MG63 (cell line): ENCODE measurements around the gene SLC46A2. TPM values are rescaled to one million over a fixed set of nuclear protein-coding genes. Genes with fewer than 3 reads are reported as not detected.

Experiments
- DNase-seq: peaks from one replicate; pipeline ENCODE4 v3.0.0-alpha.2; 2020
- H3K27me3 ChIP-seq: fragments of 250-450 bp; sonication (Bioruptor Pico); 2 replicates; pipeline ENCODE4 v1.5.1; 2020; ENCODE audit warnings: mild to moderate bottlenecking, moderate library complexity
- H3K36me3 ChIP-seq: fragments of 250-450 bp; sonication (Bioruptor Pico); 2 replicates; pipeline ENCODE4 v1.5.1; 2020; ENCODE audit warnings: mild to moderate bottlenecking, moderate library complexity
- H3K4me3 ChIP-seq: fragments of 250-450 bp; sonication (Bioruptor Pico); 2 replicates; pipeline ENCODE4 v1.5.1; 2020; ENCODE audit warnings: mild to moderate bottlenecking, moderate library complexity
- H3K9me3 ChIP-seq: fragments of 250-450 bp; sonication (Bioruptor Pico); 2 replicates; pipeline ENCODE4 v1.5.1; 2020; ENCODE audit warnings: mild to moderate bottlenecking, moderate library complexity
- total RNA-seq: library from RNA; depleted of rRNA; stranded (reverse); fragments of >200 nt; shearing (Covaris generic); gene quantifications from 2 replicates; pipeline ENCODE4 v1.2.3, GENCODE V29; 2014; ENCODE audit warnings: low replicate concordance

Gene SLC46A2
- total RNA-seq, 1 experiment from 2014 or later, result not detected

DNA sequence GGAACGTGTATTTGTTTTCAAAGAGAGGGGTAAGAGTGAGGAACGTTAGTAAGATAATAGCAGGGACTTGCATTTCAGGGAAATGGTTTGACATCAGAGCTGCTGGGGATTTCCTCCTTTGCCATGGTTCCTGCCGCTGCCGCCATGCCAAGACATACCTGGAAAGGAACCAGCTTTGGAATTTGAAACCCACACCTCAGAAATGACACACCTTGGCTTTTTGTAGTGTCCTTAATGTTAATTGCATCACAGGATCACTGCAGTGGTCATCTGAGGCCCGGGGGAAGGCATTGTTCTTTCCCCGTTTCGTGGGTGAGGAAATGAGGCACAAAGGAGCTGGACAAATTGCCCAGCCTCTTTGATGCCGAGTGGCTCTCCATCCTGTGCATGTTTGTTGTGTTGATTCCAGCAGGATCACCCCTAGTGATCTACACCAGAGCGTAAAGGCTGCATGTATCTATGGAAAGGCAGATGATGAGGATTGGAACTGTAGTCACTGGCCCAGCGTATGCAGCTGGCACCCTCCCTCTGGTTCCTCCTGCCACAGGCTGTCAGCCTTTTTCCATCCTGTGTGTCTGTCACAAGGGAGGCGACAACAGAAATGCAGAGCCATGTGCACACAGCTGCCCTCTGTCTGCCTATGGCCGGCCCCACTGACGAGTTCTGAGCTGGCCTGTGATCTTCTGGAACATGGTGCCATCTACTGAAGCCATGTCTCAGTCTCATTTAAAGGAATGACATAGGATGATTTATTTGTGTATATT, 37.8 kb downstream of the SLC46A2 start:
- Histone ChIP-seq H3K9me3 (no peaks in the 10 kb centered on the region), H3K27me3 (no peaks in the 10 kb centered on the region), H3K36me3 (no peaks in the 10 kb centered on the region; the same call in 1 of the 2 replicates), H3K4me3 (no peak overlapping the region)
- no peak for DNase-seq

DNA sequence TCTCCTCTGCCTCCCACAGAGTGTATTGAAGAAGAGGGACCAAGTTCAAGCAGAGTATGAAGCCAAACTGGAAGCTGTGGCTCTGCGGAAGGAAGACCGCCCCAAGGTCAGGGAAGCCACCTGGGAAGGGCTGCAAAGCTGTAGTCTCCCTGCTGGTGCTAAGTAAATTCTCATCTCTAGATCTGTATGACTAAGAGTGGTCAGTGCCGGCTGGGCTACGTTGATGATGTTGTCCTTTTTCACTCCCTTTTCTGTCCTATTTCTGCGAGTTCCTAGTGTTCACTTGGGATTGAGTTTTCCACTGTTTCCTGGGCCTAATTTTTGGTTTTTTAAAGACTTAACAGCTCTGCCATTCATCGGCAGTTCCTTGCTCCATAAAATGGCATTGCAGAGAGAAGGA, 39.8 kb downstream of the SLC46A2 start:
- no peak overlapping the region for H3K4me3 ChIP-seq
- H3K27me3 ChIP-seq, result no peaks in the 10 kb centered on the region
- no peaks in the 10 kb centered on the region for H3K9me3 ChIP-seq
- no peak for DNase-seq
- no peaks in the 10 kb centered on the region; the same call in 1 of the 2 replicates for H3K36me3 ChIP-seq

DNA sequence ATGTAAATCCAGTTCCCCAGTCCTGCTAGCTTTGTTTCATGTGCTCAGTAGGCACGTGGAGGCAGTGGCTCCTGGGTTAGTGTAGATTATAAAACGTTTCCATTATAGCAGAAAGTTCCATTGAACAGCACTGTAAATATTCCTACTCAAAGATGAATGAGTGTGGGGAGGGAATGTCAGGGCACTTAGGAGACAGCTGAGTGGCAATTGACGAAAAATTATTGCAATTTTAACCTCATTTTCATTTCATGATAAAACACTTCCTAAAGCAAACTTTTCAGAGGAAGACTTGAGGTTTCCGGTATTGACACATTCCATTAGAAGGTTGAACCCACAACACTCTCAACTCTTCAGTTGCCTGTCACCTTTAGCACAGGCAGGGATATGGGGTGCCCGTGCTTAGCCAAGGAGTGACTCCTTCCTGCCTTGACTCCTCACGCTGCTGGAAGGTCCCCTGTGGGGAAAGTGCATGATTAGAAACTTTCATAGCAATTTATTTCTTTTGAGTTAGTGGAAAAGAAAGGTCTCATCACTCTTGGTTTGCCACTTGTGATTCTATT, 41.2 kb downstream of the SLC46A2 start:
- Histone ChIP-seq H3K4me3 (no peak overlapping the region), H3K27me3 (no peaks in the 10 kb centered on the region), H3K9me3 (no peaks in the 10 kb centered on the region), H3K36me3 (no peaks in the 10 kb centered on the region; the same call in 1 of the 2 replicates)
- DNase-seq, result no peak

DNA sequence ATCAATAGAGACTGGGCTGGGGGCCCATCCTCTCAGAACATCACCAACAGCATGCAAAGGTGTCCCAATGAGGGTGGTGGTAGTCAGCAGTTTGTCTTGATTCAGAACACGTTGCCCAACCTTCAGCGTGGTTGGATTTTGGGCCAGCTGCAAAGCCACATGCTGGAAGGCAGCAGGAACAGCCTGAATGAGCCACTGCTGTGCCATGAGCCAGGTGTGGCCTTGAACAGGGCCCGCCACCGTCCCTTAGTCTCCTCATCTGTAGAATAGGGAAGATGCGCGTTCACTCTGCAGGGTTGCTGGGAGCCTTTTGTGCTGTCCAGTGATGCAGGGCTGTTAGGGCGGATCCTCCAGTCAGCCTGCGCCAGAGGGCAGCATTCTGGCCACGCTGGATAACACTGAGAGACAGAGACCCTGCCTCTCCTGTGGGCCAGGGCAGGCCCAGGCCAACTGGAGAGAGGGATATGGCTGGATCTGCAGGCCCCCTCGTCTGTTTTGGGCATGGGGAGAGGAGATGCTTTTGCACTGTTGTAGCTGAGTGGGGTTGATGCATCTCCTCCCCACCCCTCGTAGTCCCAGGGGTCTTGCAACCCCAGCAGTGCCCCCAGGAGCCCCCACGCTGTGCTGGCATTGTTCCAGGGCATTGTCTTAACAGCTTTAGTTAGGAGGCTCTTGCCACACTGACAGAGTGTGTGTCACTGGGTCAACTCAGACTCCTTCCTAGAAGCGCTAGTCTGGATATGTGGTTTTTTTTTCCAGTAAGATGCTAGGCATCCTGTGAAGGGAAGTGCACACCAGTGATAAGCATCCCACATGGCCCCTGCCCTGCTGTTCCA, 42.1 kb downstream of the SLC46A2 start:
- Histone ChIP-seq H3K36me3 (no peaks in the 10 kb centered on the region; the same call in 1 of the 2 replicates), H3K4me3 (no peak overlapping the region), H3K9me3 (no peaks in the 10 kb centered on the region), H3K27me3 (no peaks in the 10 kb centered on the region)
- no peak for DNase-seq

DNA sequence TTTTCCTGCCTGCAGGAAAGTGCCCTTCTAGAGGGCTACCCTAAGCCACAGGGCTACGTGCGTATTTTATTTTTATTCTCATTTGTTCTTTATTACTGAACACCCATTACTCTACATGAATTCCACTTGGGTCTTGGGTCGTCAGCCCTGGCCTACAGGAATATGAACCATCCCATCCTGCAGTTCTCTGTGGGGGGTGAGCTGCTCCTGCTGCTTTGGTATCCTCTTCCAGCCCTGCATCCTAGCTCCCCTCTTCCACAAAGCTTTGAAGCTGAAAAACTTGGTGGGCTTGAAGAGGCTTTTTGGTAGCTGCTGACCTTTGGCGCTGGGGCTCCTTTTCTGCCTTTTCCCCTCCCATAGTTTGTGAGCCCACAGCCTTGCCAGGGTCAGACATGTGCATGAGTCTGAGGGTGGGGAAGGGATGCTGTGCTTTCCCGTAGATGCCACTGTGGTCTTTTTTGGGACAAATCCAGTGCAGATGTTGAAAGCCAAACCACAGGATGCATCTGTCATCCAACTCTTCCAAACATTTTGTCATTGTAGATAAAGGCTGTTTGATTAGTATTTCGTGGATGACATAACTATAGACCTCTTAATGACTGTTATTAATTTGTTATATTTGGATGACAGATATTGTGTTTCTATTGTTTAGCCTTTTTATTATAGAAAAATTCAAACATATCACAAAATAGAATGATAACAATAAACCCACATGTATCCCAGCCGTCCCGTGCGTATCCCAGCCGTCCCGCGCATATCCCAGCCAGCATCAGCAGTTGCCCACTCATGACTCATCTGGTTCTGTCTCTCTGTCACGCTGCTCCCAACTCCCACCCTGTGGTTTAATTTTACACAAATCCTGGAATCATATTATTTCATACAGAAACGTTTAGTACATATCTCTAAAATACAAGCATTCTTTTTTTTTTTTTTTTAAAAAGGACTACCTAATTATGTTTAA, 43.9 kb downstream of the SLC46A2 start:
- H3K4me3 ChIP-seq, result no peak overlapping the region
- no peaks in the 10 kb centered on the region for H3K27me3 ChIP-seq
- no peaks in the 10 kb centered on the region for H3K9me3 ChIP-seq
- H3K36me3 ChIP-seq, result no peaks in the 10 kb centered on the region; the same call in 1 of the 2 replicates
- peak; percentile 57 for DNase-seq

DNA sequence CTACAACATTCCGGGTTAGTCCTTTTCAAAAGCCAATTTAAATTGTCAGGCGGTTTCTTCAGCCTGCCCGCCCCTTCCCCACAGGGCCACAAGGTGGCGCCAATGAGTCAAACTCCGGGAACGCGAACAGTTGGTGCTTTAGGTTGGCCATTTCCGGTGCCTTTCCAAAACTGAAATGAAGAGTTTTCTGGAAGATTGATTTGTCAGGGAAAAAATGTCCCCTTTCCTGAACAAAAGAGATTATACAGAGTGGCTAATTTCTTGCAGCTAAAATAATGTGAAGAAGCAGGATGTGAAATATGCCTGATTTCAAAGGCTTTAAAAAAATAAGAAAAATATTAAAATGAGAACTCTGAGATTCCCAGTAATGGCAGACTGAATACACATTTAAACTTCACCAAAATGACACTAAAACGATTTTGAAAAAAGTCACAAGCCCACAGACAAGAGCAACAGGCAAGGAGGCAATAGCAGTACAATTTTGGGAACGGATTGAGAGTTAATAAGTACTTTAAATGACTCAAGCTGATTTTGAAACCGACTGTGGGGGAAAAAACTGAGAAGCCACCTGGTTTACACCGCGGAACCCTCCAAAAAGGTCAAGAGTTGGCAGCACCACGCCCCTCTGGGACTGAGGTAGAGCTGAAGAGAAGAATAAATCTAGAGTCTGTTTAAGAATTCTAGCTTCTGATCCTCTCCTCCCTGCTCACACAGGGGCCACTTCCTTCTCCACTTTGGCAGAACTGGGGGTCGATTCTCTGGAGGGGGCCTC, 45.7 kb downstream of the SLC46A2 start:
- Histone ChIP-seq H3K36me3 (peaks cover 1% of the 10 kb centered on the region; the same call in 1 of the 2 replicates), H3K27me3 (no peaks in the 10 kb centered on the region), H3K4me3 (no peak overlapping the region), H3K9me3 (no peaks in the 10 kb centered on the region)
- DNase-seq, result peak; percentile 65

DNA sequence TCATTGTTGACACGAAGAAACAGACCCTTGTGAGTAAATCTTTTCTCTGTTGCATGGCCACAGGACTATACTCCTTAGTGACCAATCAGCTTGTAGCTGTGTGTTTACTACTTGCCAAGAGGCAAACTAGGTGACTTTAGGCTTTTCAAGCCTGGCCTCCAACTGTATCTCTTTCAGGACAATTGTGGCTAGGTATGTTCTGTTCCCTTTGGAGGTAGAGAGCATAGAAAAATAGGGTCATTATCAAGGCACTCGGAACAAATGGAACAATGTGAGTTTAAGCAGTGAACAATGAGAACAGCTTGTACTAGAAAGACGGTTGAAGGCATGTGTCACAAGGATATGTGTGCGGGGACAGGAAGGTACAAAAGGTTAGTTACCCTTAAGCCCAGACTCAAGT, 48.1 kb downstream of the SLC46A2 start:
- DNase-seq, result no peak
- H3K4me3 ChIP-seq, result no peak overlapping the region

DNA sequence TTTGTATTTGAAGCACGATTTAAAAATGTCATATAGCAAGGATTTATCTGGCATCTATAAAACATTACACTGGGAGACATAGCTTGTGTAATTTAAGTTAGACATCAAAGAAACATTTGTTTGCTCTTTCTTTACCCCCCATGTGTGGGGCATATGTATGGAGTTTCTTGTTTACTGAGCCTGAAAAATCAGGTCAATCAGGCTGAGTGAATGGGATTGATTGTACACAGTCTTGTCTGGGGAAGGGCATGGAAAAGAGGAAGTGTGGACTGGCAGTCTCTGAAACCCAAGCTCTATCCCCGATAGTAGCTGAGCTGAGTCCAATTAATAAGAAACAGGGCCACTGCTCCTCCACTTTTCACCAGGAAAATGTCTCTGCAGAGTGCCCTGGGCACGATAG, 49.4 kb downstream of the SLC46A2 start:
- no peaks in the 10 kb centered on the region for H3K9me3 ChIP-seq
- H3K4me3 ChIP-seq, result no peak overlapping the region
- peaks cover 3% of the 10 kb centered on the region; the same call in 1 of the 2 replicates for H3K36me3 ChIP-seq
- no peaks in the 10 kb centered on the region for H3K27me3 ChIP-seq
- DNase-seq, result no peak

More for the DNA sequence above, 48.1 kb downstream of the SLC46A2 start:
- Histone ChIP-seq H3K27me3 (no peaks in the 10 kb centered on the region), H3K36me3 (peaks cover 3% of the 10 kb centered on the region; the same call in 1 of the 2 replicates), H3K9me3 (no peaks in the 10 kb centered on the region)

DNA sequence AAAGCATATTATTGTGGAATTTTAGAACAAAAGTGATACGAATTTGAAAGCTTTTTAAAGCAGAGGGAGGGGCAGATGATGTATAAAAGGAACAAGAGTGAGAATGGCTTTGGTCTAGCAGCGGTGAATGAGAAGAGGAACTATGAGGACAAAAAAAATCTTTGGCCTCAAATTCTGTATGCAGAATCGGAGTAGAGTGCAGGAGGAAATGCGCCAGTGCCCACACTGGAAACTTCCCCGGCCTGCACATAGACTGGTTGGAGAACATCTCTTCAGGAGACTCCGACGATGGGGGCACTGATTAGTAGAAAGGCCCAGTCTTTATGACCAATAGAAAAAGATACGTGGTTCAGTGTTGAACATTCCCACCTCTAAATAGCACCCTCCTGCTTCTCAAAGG, 51.3 kb downstream of the SLC46A2 start:
- Histone ChIP-seq H3K4me3 (no peak overlapping the region), H3K27me3 (no peaks in the 10 kb centered on the region), H3K9me3 (no peaks in the 10 kb centered on the region), H3K36me3 (peaks cover 3% of the 10 kb centered on the region; the same call in 1 of the 2 replicates)
- no peak for DNase-seq

DNA sequence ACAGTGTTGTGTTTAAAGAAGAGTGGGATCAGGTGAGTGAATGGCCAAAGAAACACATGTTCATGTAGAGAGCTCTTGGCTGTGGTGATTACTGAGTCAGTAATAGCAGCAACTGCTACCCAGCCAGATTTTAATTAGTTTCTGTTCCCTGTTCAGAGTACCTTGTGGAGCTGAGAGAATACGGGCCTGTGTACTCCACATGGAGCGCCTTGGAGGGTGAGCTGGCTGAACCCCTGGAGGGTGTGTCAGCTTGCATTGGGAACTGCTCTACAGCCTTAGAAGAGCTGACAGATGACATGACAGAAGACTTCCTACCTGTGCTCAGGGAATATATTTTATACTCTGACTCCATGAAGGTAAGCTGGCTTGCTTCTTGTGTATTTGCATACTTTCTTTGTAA, 52.3 kb downstream of the SLC46A2 start:
- Histone ChIP-seq H3K4me3 (no peak overlapping the region), H3K27me3 (no peaks in the 10 kb centered on the region), H3K9me3 (no peaks in the 10 kb centered on the region), H3K36me3 (peaks cover 3% of the 10 kb centered on the region; the same call in 1 of the 2 replicates)
- no peak for DNase-seq

DNA sequence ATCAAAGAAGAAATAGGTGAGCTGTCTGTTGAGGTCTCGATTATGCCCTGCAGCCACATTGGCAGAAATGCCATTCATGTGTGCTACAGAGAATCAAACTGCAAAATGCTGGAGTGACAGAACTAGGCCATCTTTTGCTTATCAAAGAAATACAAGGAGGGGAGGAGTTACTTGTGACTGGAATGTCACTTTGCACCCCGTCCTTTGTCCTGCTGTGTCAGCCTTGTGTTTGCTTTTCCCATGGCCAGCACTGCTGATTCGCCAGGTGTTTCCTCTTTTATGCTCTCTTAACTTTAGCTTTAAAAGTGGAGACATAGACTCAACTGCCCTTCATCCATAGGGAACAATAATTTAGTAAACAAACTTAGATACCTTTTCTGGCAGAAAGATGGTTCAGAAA, 54.3 kb downstream of the SLC46A2 start:
- H3K9me3 ChIP-seq, result no peaks in the 10 kb centered on the region
- no peak for DNase-seq
- H3K27me3 ChIP-seq, result no peaks in the 10 kb centered on the region
- peaks cover 7% of the 10 kb centered on the region; the same call in 1 of the 2 replicates for H3K36me3 ChIP-seq
- no peak overlapping the region for H3K4me3 ChIP-seq

DNA sequence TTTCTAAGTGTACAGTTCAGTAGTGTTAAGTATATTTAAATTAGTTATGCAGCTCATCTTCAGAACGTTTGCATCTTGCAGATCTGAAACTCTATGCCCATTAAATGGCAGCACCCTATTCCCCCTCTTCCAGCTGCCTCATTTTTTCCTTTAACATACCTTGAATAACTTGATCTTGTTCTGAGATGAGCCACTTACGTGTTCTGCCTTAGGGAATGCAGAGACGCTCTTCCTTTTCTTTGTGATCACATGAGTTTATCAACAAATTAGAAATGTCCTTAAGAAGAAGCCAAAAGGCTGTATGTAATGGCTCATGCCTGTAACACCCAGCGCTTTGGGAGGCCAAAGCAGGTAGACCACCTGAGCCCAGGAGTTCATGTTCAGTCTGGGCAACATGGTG, 57.6 kb downstream of the SLC46A2 start:
- Histone ChIP-seq H3K9me3 (no peaks in the 10 kb centered on the region), H3K27me3 (no peaks in the 10 kb centered on the region), H3K36me3 (0 out of 2 replicates have a peak, but pooled peaks cover 4% of the 10 kb centered on the region), H3K4me3 (no peak overlapping the region)
- DNase-seq, result no peak

DNA sequence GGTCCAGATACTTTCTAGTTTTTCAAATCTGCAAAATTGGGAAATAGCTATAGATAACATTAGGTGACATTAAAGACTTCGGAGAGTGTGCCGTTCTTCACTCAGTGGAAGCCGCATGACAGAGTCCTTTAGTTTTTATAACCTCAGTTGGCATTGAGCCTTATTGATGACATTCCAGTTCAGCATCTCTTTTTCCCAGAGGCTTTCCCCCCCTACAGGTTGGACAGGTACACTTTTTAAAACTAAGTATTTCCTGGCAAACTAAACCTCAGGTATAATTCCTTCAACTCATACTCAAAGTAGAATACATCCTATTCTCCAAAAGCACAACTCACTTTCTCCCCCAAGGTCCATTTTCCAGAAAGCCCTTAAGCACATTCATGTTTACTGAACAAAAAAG, 58.7 kb downstream of the SLC46A2 start:
- Histone ChIP-seq H3K36me3 (0 out of 2 replicates have a peak, but pooled peaks cover 4% of the 10 kb centered on the region), H3K27me3 (no peaks in the 10 kb centered on the region), H3K4me3 (no peak overlapping the region), H3K9me3 (no peaks in the 10 kb centered on the region)
- no peak for DNase-seq

DNA sequence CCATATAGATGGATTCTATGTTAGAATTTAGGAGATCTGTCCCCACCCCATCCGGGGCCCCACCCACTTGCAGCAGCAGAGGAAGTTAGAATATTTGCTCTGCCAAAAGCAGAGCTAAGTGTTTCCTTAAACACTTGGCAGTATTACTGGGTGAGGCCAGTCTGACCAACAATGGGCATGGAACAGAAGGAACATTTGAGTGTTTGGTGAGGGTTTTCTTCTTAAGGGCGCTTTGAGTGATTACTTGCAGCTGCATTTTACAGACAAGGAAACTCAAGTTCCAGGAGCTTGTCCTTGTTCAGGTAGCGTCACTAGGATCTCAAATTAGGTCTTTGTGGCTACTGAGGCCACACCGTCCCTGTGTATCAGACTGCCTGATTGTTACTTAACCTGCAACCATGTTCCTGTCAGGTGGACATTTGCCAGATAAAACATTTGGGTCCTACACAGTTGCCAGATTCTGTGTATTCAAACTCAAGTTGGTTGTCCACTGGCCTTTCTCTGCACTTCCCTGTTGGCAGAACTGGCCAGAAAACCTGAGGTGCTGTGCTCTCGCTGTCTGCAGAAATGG, 59.3 kb downstream of the SLC46A2 start:
- H3K36me3 ChIP-seq, result 0 out of 2 replicates have a peak, but pooled peaks cover 4% of the 10 kb centered on the region
- no peak overlapping the region for H3K4me3 ChIP-seq
- no peaks in the 10 kb centered on the region for H3K27me3 ChIP-seq
- DNase-seq, result peak; percentile 79
- no peaks in the 10 kb centered on the region for H3K9me3 ChIP-seq
